Activated CD4-positive, alpha-beta T cell treated with anti-CD3 and anti-CD28 coated beads, Interleukin-2, amount 50 U/mL, for 48 hours (primary cell): Measurements from ENCODE around the gene CFAP92.

Experiments used
- DNase-seq, 2 experiments: peaks; one replicate each; pipeline ENCODE4 v3.0.0-alpha.2; 2020

Gene CFAP92

DNA sequence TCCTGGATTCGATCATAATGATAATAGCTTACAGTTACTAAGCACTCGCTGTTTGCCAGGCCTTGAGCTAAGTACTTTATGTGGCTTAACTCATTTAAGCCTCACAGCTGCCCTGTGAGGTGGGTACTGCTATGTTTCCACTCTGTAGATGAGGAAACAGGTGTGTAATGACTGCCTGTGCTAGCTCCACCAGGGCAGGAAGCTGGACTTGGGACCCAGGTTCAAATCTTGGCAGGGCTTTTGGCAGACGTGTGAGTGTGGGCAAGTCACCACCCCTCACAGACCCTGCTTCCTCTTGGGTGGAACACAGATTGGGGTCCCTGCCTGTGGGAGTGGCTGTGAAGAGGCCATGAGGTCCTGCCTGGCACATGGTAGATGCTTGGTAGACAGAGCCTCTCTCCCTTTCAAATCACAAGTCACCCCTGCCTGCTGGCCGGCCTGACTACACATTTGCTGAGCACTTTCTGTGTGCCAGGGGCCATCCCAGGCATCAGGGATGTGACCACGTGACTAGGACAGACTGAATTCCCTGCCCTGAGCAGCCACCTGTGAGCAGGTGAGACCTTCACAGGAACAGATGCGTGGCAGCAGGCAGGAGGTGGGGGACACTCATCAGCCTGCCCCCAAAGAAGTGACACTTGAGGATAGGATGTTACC, 10.9 kb upstream of the CFAP92 start:
- no peak for DNase-seq

DNA sequence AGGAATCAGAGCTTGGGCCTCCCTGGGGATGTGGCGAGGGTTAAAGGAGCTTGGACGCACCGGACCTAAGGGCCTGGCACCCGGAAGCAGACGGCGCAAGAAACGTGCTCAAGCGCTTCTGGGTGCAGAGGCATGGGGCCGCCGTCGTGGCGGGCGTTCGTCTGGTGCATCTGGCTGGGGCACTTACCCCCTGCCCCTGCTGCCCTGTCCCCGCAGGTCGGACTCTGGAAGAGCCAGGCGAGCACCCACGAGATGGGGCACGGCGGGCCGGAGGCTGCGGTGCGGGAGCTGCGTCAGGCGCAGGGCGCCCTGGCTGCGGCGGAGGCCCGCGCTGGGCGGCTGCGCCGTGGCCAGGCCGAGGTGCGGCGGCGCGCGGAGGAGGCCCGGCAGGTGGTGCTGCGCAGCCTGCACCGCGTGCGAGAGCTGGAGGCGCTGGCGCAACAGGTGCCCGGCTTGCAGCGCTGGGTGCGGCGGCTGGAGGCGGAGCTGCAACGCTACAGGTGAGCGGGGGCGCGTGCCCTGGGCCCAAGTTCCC, 9.8 kb upstream of the CFAP92 start:
- DNase-seq, result peak; percentile 35 to 45

DNA sequence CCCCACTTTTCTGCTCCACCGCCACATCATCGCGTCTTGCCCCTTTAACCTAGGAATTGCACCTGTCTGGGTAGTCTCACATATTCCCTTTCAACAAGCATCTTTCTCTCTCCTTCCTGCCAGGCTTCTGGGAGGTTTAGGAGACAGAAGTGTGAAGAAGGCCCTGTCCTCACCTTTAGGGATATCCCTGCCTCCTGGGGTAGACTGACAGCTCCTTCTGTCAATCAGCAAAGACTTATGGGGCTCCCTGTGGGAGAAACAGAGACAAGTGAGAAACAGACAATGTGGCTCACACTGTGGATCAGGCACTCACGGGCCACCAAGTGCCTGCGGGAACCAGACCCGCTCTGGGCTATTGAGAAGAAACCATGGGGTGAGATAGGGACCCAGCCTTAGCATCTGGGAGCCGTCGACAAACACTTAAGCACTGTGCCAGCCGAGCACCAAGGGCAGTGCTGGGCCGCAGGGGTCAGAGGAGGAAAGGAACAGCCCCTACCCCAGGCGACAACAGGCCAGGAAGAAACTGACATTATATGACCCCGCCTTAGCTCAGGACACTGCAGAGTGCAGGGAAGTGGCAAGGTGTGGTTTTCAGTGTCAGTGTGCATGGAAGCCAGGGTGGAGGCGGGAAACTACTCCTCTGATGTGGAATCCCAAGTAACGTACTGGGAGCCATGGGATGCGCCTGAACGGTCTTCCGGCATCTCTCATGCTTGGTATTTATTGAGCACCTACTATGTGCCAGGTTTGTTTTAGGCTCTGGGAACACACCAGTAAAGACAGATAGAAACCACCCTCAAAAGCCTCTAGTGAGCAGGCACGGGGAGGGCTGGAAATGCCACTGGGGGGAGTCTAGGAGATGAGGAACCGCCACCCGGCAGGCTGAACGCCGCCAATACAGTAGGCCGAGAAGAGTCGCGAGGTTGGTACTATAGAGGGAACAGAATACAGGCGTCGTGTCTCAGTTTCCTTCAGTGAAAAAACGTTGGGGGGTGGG, 9.0 kb upstream of the CFAP92 start:
- no peak for DNase-seq

DNA sequence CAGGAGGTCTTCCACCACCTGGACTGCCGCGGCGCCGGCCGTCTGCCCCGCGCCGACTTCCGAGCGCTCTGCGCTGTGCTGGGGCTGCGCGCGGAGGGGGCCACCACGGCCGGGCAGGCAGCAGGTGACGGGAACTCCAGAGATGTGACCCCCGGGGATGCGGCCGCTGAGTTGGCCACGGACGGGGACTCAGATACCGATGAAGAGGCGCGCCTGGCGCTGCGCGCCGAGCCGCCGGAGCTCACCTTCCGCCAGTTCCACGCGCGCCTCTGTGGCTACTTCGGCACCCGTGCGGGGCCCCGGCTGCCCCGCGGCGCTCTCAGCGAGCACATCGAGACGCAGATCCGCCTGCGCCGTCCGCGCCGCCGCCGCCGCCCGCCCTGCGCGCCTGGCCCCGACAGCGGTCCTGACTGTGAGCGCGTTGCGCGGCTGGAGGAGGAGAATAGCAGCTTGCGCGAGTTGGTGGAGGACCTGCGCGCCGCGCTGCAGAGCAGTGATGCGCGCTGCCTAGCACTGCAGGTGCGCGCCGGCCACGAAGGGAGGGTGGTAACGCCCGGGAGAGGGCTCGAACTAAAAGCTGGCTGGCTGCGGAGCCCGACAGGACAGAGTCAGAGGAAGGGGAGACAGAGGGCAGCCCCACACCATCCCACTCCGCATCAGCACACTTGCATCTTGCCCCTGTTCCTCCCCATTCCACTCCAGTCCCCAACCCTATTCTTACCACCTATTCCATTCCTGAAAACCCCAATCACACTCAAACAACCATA, 8.1 kb upstream of the CFAP92 start:
- peak; percentile 47 to 50 for DNase-seq

DNA sequence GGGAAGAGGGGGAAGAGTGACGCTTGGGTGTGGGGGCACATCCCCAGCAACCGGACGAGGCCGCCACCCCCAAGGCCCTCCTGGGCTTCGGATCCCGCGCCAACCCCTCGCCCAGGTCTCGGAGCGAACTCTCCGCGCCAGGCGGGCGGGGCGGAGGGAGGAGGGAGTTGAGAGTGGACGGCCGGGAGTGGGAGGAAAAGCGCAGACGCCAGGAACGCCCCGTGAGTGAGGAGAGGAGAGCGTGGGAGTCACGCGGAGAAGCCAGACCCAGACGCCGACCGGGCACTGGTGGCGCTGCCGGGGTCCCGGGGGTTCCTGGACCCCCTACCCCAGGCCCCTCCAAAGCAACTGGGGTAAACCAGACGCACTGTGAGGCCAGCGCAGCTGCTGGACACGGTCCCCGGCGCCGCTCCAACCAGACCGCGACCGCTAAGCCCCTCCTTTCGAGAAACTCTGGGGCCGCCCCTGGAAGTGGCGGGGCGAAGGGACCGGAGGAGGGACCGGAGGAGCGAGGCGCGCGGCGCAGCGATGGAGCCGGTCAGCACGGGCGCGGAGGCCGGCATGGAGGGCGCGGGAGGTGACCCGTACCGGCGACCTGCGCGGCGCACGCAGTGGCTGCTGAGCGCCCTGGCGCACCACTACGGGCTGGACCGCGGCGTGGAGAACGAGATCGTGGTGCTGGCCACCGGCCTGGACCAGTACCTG, 7.4 kb upstream of the CFAP92 start, which contains the start of gene EFCC1:
Gene EFCC1 (plus strand): TSS at position 204 of the 705 bp plus-strand sequence. CDS start 325 bp downstream, at position 529.
- DNase-seq, result peak in 1 of 2 experiments; percentile 40

DNA sequence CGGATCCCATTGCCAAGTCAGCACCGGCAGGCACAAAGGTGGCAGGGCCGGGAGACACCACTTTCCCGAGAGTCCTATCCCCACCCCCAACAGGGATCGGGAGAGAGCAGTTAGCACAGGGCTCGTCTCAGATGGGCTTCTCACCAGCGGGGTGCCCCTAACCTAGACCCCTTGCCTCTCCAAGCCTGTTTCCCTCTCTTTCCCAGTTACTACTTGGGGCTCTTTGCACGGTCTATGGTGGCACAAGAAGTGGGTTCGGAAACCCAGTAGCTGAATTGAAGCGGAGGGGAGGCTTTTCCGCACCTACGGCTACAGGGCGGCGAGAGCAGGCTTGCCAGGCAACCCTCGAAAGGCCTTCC, 6.8 kb upstream of the CFAP92 start:
- DNase-seq, result no peak

DNA sequence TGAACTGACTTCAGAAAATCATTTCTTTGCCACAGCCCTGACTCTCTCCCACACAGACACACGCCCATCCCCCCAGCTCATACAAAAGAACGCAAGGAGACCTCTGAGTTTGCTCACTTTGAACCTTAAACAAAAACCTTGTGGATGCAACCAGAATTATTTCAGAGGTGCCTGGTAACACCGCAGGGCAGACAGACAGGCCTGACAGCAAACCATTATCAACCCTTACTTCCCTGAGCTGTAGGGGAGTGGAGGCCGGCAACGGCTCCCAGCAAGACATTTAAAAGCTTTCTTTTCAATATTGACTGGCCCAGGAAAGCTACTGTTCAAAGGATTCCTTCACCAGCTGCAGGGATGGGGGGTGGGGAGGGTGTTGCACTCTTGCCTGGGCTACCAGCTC, 5.2 kb upstream of the CFAP92 start:
- no peak for DNase-seq

DNA sequence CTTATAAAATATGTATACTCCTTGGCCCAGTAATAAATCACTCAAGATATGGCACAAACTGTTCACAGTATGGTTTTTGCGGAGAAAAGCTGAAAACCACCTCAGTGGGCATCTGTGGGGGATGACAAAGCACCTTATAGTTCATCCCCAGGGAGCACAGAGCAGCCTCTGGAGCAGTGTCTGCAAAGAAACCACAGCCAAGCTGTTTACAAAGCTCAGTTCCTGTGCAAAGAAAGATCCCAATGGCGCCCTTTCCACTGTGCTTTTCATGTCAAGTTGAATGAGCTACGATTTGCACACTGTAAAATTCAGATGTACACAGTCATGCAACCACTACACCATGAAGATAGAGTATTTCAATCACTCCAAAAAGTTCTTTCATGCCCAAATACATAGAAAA, 4.7 kb upstream of the CFAP92 start:
- no peak for DNase-seq

DNA sequence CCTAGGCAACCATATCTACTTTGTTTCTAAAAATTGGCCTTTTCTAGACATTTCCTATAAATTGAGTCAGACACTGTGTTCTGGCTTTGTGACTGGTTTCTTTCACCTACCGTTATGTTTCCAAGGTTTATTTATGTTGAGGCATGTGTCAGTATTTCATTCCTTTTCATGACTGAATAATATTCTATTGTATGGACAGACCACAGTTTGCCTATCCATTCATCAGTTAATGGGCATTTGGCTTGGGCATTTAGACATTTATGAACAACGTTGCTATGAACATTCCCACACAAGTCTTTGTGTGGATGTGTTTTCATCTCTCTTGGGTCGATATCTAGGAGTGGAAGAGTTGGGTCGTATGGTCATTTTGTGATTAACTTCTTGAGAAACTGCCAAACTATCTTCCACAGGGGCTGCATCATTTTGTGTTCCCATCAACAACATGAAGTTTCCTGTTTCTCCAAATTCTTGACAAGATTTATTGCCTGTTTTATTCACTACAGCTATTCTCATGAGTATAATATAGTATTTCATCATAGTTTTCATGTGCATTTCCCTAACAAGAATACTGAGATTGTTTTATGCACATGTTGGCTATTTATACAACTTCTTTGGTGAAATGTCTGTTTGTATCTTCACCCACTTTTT, 3.7 kb upstream of the CFAP92 start:
- no peak for DNase-seq

DNA sequence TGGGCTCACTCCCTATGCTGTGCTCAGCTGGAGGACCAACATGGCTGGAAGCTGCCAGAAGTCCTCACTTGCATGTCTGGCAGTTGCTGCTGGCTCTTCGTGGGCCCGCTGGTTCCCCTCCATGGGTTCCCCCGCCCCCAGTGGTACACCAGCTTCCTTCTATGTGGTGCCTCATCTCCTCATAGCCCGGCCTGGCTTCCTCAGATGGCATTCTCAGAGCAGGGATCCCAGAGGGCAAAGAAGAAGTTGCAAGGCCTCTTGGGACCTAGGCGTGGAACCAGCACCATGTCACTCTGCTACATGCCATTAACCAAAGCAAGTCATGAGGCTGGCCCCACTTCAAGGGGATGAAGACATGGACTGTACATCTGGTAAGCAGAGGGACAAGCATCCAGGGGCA, 2.9 kb upstream of the CFAP92 start:
- DNase-seq, result no peak

DNA sequence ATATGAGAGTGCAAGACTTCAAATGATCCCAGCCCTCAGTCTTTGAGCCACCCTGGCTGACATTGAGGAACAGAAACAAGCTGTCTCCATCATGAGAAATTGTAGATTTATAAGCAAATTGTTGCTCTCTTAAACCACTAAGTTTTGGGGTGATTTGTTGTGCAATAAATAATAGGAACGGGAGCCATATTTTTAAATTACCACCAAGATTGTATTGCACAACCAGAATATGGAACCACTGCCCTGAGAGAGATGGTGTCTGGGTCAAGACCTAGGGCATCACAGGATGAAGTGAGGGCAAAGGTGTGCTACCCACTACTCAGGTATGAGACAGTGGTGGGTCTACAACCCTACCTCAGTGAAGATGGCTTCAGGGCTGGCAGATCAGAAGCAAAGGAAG, 2.3 kb upstream of the CFAP92 start:
- DNase-seq, result no peak

DNA sequence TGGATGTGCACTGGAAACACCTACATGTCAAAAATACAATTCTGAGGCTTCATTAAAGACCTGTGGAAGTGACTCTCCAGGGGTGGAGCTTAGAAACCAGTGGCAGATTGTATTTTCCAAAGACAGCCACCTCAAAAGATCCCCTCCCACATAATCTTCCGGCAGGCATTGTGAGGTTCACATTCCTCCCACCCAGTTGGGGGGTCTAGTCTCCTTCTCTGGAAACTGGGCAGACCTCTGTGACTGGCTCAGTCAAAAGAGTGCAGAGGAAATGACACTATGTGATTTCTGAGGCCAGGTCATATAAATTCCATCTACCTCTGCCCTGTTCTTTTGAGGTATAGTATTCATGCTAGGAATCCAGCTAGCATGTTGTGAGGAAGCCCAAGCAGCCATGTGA, 1.9 kb upstream of the CFAP92 start:
- no peak for DNase-seq

DNA sequence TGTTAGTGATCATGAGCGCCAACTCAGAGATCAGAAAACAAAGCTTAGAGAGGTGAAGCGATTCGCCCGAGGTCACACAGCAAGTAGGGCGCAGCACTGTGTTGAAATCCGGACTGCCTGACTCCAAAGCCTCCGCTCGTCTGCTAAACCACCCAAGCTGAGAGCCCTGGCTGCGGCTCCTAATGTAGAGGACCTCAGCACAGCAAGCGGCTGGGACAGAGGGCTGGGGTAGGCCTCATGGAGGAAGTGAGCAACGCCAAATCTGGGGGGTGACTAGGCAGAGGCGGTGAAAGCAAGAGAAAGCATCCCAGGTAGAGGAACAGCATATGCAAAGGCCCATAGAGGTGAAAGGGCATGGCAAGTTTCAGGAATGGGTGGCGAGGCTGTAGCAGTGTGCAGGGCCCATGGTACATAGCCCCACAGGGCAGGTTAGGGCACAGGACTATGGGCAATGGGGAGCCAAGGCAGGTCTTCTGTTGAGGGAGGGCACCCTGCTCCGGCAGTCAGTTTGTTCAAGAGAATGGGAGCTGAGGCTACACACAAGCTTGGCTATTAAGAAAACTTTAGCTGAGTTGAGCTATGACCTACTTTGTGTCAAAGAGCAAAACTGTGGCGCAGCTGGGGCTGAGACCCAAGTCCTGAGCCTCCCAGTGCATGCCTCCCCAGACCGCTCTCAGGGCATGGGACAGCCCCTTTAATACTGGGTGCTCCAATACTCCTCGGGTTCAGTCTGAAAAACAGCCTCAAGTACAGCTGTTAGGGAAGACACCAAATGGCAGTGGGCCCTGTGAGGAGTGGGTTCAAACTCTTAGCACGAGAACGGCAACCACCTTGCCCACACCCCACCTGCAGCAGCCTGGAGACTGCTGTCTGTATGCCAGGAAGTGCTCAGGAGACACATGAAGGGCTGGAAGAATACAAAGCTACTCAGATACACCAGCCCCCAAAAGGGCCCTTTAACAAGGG, 988 bp upstream of the CFAP92 start:
- no peak for DNase-seq

DNA sequence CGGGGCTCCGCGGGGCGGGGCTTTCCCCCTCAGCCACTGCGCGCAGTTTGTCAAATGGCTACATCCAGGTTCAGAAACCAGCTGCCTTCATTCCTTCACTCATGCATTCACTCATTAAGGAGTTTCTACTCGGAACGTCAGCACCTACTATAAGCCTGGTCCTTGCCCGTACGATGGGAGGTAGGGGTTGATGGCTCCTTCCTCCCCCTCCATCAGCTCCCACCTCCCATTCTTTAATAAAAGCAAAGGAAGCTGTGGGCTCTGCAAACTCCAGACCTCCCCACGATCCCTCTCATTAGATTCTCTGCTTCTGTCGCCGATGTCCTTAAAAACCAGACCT, 267 bp upstream of the CFAP92 start:
- DNase-seq, result no peak

DNA sequence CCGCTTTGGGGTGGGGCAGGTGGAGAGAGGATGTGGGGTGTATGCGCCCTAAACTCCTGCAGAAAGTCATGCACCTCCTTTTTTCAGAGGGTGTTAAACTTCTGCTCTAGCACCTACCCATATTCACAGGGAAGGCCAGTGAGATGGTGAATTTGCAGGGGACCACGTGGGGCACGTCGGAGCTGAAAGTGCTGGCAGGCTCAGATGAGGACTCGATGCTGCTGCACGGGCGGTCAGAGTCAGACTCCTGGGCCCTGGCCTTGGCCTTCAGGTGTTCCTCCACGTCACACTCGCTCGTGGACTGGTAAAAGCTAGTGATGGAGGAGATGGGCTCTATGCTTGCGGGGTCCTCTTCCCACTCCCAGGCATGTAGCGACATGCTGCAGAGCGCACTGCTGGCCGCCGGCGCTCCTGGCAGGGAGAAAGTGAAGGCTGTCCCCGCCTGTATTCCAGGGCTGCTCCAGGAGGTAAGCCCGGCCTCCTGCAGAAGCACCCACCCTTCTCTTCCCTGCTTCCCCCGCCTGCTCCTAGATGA, 883 bp downstream of the CFAP92 start:
- no peak for DNase-seq

DNA sequence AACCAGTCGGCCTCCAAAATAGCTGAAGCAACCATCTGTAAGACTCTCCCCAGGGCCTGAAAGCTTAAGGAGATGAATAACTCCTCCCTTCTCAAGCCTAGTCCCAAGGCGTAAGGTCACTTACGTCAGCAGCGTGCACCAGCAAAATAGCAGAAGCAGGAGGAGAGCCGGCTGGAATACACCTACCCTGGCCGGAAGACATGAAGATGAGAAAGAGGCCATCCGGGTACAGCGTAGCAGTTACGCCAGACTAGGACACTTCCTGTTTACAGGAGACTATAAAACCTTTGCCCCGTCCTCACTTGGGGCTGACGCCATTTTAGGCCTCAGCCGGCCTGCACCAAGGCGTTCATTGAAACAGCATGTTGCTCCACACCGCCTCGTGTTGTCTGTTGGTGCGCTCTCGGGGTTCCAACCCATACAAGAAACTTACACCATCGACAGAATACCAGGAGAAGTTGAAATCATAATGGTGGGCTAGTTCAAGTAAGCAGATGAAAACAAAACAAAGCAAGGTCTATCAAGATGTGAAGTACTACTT, 2.5 kb downstream of the CFAP92 start:
- DNase-seq, result no peak

DNA sequence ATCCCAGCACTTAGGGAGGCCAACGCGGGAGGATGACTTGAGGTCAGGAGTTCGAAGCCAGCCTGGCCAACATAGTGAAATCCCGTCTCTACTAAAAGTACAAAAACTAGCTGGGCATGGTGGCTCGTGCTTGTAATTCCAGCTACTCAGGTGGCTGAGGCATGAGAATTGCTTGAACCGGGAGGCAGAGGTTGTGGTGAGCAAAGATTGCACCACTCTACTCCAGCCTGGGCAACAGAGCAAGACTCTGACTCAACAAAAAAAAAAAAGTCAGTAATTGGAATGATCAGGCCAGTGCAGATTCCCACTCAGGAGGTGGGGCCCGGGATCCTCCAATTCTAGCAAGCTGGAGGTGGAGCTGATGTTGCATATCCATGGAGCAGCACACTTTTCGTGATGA, 5.6 kb downstream of the CFAP92 start:
- no peak for DNase-seq

DNA sequence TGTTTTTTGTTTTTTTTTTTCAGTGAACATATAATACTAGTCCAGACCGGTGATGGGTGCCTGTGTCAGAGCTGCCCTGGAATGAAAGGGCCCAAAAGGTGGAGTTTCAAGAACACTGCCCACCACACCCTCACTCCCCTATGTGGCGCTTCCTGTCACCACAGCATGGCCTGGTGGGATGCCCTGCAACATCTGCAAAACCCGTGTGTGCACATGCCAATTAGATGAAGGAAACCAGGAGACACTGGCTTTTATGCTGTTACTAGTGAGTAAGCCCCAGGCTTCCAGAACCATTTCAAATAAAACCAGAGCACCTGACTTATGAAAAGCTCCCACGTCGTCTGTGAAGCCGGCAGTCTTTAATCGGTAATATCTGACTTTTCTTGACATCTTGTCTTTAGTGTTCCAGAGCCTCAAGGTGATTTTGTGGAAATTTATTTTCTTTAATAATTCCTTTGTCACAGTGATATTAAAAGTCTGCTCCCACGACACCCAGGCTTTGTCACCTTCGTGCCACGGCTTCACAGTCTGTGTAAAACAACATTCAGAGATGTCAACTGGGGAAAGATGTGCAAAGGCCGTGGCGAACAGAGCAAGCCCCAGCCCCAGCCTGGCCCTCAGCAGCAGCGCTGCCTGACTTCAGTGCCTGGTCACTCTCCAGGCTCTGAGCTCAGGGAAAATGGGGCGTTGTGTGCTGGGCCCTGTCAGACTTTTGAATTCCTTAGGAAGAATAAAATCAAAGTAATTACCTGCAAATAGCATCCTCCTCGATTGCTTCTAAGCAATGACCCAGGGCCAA, 6.4 kb downstream of the CFAP92 start:
- DNase-seq, result no peak

DNA sequence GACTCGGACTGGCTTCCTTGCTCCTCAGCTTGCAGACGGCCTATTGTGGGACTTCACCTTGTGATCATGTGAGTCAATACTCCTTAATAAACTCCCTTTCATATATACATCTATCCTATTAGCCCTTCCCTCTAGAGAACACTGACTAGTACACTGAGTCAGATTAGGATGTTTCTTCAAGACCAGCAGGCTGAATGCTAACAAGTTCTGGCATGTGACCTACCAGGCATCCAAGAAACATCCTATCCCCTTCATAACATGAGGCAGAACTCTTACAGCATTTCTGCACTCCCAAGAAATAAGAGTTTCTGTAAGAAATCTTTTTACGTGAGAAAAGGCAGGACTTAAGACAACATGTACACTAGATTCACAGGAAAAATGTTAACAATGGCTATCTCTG, 9.3 kb downstream of the CFAP92 start:
- no peak for DNase-seq
